AG08396 (cell line): ENCODE results near the gene SHQ1.
A peak's percentile ranks its signal among the peaks of the same experiment; 100 is the strongest.

ENCODE experiments used
- DNase-seq: peaks from one replicate; pipeline ENCODE4 v3.0.0; 2012; ENCODE audit warnings: low spot score, mixed read lengths

The SHQ1 gene

GRCh38 chr3:72847751-72848702 lies at the start of gene SHQ1:
TSS of gene SHQ1 (minus strand) at chr3:72848445. CDS start at chr3:72848340, 105 bp downstream.
- peak; percentile 93 for DNase-seq

DNA sequence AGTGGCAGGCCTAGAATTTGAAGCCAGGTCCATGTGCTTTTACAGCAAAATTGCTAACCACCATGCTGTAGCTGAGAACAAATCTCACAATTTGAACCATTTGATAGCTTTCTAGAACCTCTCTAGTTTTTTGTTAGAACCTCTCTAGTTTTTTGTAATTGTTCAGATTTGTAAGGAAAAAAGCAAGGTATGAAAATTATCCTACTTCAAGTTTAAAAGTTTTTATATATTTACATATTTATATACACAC lies 49.4 kb upstream of the SHQ1 start:
- DNase-seq: no peak

GRCh38 chr3:72896996-72897757 lies 48.9 kb upstream of the SHQ1 start:
- no peak for DNase-seq

GRCh38 chr3:72894976-72895552 lies 46.8 kb upstream of the SHQ1 start:
- no peak for DNase-seq

GRCh38 chr3:72892870-72893269 lies 44.6 kb upstream of the SHQ1 start:
- DNase-seq: no peak

DNA sequence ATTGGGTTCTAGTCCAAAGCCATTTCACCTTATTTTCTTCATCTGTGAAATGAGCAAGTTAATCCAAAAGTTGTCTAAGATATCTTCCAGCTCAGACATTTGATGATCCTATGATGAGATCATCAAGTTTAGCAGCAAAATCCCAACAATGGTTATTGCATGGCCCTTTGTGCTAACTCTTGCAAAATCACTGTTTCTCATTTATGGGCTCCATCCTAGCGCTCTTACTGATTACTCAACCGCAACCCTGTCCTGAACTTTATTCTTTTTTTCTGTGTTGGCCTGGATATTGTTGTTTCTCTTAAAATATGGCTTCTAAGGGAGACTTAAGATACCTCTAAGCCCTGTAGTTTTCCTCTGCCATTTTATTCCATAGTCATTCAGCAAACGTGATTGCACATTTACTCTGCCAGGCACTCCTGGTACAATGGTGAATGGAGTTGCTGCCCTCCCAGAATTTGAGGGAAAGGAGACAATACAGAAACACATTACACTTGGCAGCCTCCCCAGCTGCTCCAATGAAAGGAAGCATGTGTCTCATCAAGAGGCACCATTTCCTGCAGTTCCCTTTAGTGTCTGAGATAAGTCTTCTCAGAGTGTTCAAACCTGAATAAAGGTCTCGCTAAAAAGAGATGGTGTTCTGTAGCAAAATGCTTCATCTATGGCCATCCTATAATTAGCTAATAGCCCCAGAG lies 44.0 kb upstream of the SHQ1 start:
- peak; percentile 65 for DNase-seq

GRCh38 chr3:72891053-72891855 lies 43.0 kb upstream of the SHQ1 start:
- DNase-seq: peak; percentile 81

DNA sequence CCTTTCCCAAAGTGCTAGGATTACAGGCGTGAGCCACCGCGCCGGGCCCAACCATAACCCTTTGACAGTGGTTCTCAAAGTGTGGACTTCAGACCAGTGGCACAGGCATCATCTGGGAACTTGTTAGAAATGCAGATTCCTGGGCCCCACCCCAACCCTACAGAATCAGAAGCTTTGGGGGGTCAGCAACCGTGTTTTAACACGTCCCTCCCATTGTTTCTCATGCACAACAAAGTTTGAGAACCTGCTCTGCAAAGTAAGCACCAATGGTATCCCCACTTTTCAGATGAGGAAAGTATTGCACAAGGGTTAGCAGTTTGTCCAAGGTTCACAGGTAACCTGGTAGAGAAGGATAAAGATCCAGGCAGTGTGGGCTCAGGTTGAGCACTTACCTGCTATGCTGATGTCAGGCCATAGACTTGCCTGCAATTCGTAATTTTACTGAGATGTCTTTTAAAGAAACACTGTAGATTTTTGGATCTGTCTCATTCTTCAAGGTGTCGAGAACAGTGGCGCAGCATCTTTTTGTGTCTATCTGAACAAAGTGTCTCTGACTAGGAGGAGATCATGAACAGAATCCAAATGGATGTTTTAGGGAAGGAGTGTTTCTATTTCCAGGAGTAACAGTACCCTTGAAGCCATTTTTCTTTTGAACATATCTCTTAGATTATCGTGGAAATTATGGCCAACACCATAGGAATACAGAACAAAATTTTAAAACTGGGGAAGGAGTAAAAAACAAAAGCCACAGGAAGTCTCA lies 42.1 kb upstream of the SHQ1 start:
- no peak for DNase-seq

- no peak for DNase-seq
Observed at GRCh38 chr3:72889310-72890165, 41.3 kb upstream of the SHQ1 start.

- no peak for DNase-seq
Observed at GRCh38 chr3:72888546-72889309, 40.5 kb upstream of the SHQ1 start.

DNA sequence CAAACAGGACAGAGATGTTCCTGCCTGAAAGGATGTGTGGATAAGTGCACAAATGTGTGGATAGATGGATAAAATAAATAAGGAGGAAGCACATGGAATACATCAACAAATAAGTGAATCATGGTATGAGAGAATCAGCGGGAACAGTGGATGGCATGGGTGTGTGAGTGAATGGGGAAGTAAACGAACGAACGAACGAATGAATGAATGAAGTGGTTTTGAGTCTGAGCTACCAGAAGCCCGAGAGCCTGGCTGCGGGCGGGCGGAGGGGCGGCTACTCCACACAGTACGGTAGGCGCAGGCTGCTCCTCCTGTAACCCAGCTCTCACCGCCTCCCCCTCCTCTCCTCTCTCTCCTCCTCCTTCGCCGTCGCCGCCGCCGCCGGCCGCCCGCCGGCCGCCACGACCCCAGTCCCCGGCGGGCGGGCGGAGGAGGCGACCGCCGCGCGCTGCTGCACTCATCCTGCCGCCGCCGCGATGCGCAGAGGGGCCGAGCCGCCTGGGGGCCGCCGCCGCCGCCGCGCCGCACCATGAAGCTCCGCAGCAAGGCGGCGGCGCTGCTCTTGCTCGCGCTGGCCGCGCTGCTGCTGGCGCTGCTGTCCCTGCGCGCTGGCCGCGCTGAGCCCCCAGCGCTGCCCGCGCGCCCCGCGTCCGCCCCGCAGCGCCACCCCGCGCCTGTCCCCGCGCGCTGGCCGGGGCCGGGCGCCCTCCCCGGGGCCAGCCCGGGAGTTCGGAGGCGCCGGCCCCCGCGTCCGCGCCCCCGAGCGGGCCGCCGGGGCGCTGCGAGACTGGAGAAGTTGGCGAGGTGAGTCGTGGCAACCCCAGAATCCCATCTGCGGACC lies 39.7 kb upstream of the SHQ1 start, which contains the start of gene GXYLT2:
TSS of gene GXYLT2 (plus strand) at position 342 of the 841 bp plus-strand sequence. CDS start at position 530, 188 bp downstream.
- DNase-seq: peak; percentile 70

GRCh38 chr3:72887343-72887704 lies 39.1 kb upstream of the SHQ1 start:
- DNase-seq: no peak

DNA sequence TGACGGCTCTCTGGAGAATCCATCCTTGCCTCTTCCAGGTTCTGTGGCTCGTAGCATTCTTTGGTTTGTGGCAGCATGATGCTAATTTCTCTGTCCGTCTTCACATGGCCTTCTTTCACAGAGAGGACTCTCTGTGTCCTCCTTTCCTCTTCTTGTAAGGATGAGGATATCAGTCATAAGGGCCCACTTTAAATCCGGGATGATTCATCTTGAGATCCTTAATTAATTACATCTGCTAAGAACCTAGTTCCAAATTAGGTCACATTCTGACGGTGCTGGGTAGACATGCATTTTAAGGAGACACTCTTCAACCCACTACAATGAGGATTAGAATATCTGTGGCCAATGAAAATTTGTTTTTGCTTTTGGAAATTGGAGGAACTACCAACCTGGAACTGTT lies 23.9 kb upstream of the SHQ1 start:
- DNase-seq: peak; percentile 46

DNA sequence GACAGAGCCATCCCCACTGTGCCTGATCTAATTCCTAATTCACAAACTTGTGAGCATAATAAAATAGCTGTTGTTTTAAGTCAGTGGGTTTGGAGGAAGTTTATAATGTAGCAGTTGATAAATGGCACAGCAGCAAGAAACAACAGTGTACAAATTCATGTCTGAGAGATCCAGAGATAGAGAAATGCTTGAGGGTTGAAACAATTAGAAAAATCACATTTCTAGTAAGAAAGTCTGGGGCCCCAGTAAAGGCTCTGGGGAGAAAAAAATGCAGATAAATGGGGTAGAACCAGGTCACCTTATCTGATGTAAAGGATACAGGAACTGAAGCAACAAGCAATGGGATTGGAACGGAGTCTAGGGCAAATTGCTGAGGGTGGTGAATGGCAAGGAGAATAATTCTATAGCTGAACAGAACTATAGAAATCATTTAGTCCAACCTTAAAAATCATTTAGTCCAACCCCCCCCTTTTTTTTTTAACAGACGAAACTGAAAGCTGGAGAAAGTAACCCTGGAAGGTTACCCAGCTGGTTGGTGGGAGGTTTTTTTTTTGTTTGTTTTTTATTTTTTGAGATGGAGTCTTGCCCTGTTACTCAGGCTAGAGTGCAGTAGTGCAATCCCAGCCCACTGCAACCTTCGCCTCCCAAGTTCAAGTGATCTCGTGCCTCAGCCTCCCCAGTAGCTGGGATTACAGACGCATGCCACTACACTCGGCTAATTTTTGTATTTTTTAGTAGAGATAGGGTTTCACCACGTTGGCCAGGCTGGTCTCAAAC lies 14.3 kb upstream of the SHQ1 start:
- DNase-seq: no peak

DNA sequence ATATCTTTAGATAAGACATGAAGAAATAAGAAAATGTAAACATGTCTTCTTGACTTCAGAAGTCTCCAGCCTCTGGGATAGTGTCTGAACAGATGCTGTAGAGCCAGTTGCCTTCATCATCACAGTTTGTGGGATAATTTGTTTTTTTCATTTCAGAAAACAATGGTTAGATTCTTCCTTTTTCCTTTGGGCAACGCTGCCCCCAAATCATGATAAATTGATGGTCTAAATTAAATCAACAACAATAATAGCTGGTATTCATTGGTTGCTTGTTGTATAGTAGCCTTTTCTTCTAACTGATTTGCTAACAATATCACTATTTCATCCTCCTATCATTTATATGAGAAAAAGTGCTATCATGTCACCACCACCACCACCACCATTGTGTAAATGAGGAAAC lies 12.6 kb upstream of the SHQ1 start:
- no peak for DNase-seq

- DNase-seq: no peak
Observed at GRCh38 chr3:72860053-72860452, 11.8 kb upstream of the SHQ1 start.

DNA sequence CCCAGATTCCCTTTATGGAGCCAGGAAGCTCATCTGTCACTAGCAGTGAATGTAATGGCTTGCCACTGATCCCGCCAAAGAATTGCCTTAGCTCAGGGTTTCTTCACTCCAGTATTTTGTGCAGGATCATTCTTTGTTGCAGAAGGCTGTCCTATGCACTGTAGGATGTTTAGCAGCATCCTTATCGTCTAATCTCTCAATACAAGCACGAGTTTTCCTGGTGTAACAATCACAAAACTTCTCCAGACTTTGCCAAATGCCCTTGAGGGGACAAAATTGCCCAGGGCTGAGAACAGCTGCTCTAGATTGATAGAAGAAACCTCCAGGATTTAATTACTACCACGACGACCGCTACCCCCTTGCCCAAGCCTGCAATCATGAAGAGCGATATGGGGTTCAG lies 6.8 kb upstream of the SHQ1 start:
- no peak for DNase-seq
